HepG2 (cell line): ENCODE results near the gene VEGFB. TPM values are rescaled to one million over a fixed set of nuclear protein-coding genes. Genes with fewer than 3 reads are reported as not detected.

Experiments
- CHCHD3 ChIP-seq: sonication (generic); formaldehyde crosslinking; IDR thresholded peaks from 2 replicates; pipeline ENCODE4 v1.8.0; 2022; ENCODE audit warnings: mild to moderate bottlenecking, missing genetic modification reagents, moderate library complexity
- EED ChIP-seq: sonication (generic); formaldehyde crosslinking; IDR thresholded peaks from 2 replicates; pipeline ENCODE4 v1.5.0; 2020; ENCODE audit warnings: mild to moderate bottlenecking, missing genetic modification reagents
- ELF3 ChIP-seq: IDR thresholded peaks from 2 replicates; pipeline ENCODE4 v1.6.1; 2016; ENCODE audit warnings: missing genetic modification reagents, missing compliant biosample characterization
- HMGA1 ChIP-seq: sonication (generic); formaldehyde crosslinking; conservative IDR thresholded peaks from 2 replicates; pipeline ENCODE4 v1.4.0; 2020; ENCODE audit warnings: missing genetic modification reagents
- HNRNPLL ChIP-seq: fragments of 200-400 bp; formaldehyde crosslinking; IDR thresholded peaks from 2 replicates; pipeline ENCODE4 v1.6.1; 2017; ENCODE audit warnings: mild to moderate bottlenecking, low read depth, low read length; ENCODE audit not compliant: poor library complexity, severe bottlenecking
- KDM5A ChIP-seq: fragments of 200-600 bp; sonication (generic); IDR thresholded peaks from 2 replicates; pipeline ENCODE4 v1.7.0; 2018; ENCODE audit warnings: antibody characterized with exemption, mild to moderate bottlenecking, low read length, borderline replicate concordance
- MZF1 ChIP-seq: sonication (generic); formaldehyde crosslinking; IDR thresholded peaks from 2 replicates; pipeline ENCODE4 v1.8.1; 2023; ENCODE audit warnings: mild to moderate bottlenecking, missing genetic modification reagents, borderline replicate concordance
- NCOA1 ChIP-seq: sonication (generic); formaldehyde crosslinking; IDR thresholded peaks from 2 replicates; pipeline ENCODE4 v1.9.0; 2021; ENCODE audit warnings: missing genetic modification reagents
- NCOA2 ChIP-seq: sonication (generic); formaldehyde crosslinking; IDR thresholded peaks from 2 replicates; pipeline ENCODE4 v1.8.0; 2022; ENCODE audit warnings: inconsistent platforms
- SUZ12 ChIP-seq: fragments of 150-350 bp; IDR thresholded peaks from 2 replicates; pipeline ENCODE4 v1.6.1; 2014; ENCODE audit warnings: low read depth, low read length
- ZBTB38 ChIP-seq: sonication (generic); formaldehyde crosslinking; IDR thresholded peaks from 2 replicates; pipeline ENCODE4 v1.5.1; 2020; ENCODE audit warnings: mild to moderate bottlenecking, missing genetic modification reagents
- ZBTB42 ChIP-seq: sonication (generic); formaldehyde crosslinking; IDR thresholded peaks from 2 replicates; pipeline ENCODE4 v1.5.0; 2020; ENCODE audit warnings: mild to moderate bottlenecking, missing genetic modification reagents
- ZFYVE20 ChIP-seq: sonication (generic); formaldehyde crosslinking; IDR thresholded peaks from 2 replicates; pipeline ENCODE4 v1.8.0; 2023; ENCODE audit warnings: low read depth, mild to moderate bottlenecking, moderate library complexity, missing genetic modification reagents, borderline replicate concordance
- ZKSCAN8 ChIP-seq: IDR thresholded peaks from 2 replicates; pipeline ENCODE4 v1.6.1; 2016; ENCODE audit warnings: borderline replicate concordance, missing genetic modification reagents, missing compliant biosample characterization
- ZNF530 ChIP-seq: sonication (generic); formaldehyde crosslinking; IDR thresholded peaks from 2 replicates; pipeline ENCODE4 v1.5.0; 2020; ENCODE audit warnings: low read depth, mild to moderate bottlenecking, missing genetic modification reagents
- ZNF550 ChIP-seq: sonication (generic); formaldehyde crosslinking; IDR thresholded peaks from 2 replicates; pipeline ENCODE4 v1.4.0; 2020; ENCODE audit warnings: mild to moderate bottlenecking, missing genetic modification reagents, borderline replicate concordance
- ZNF879 ChIP-seq: sonication (generic); formaldehyde crosslinking; IDR thresholded peaks from 2 replicates; pipeline ENCODE4 v1.8.1; 2023; ENCODE audit warnings: missing genetic modification reagents
- polyA plus RNA-seq, 8 experiments: library from polyadenylated mRNA; depleted of rRNA in 3 of 8; stranded (reverse) in 7 of 8; unstranded in 1 of 8; fragments of >200 nt; fragmentation: Illumina TruSeq in 4 of 8; extraction: Trizol in 4 of 8; gene quantifications; 2 replicates each; pipeline versions ENCODE4 v1.2.1 to v1.2.3, GENCODE V29; 2011 to 2016; ENCODE audit warnings: low read depth in 4 of 8, missing spikeins in 1 of 8, mixed read lengths in 1 of 8; ENCODE audit not compliant: insufficient read depth in 1 of 8
- total RNA-seq, 5 experiments: library from RNA; depleted of rRNA; stranded (reverse); fragments of >200 nt; fragmentation: Illumina TruSeq; extraction: Trizol; gene quantifications; 2 replicates each; pipeline ENCODE4 v1.2.3, GENCODE V29; 2016; ENCODE audit warnings: low read depth in 1 of 5
- TF ChIP-seq, protein P1 (sequence below): sonication (generic); formaldehyde crosslinking; IDR thresholded peaks from 2 replicates; pipeline ENCODE4 v1.5.1; 2020; ENCODE audit warnings: mild to moderate bottlenecking, missing genetic modification reagents, borderline replicate concordance
- TF ChIP-seq, protein P2 (sequence below), 2 experiments: fragments of 450-650 bp in 1 of 2; sonication (generic) in 1 of 2; formaldehyde crosslinking in 1 of 2; IDR thresholded peaks; 2 replicates each; pipeline versions ENCODE4 v1.6.1 to v1.8.0; 2016 to 2022; ENCODE audit warnings: antibody characterized with exemption in 1 of 2, mild to moderate bottlenecking in 1 of 2, missing genetic modification reagents in 1 of 2

The VEGFB gene
- total and polyA plus RNA-seq, 2 of the 13 experiments (the other 11 are each of a cell fraction or from before 2014, with no cell fraction given): 9.0 to 11.3 TPM

DNA sequence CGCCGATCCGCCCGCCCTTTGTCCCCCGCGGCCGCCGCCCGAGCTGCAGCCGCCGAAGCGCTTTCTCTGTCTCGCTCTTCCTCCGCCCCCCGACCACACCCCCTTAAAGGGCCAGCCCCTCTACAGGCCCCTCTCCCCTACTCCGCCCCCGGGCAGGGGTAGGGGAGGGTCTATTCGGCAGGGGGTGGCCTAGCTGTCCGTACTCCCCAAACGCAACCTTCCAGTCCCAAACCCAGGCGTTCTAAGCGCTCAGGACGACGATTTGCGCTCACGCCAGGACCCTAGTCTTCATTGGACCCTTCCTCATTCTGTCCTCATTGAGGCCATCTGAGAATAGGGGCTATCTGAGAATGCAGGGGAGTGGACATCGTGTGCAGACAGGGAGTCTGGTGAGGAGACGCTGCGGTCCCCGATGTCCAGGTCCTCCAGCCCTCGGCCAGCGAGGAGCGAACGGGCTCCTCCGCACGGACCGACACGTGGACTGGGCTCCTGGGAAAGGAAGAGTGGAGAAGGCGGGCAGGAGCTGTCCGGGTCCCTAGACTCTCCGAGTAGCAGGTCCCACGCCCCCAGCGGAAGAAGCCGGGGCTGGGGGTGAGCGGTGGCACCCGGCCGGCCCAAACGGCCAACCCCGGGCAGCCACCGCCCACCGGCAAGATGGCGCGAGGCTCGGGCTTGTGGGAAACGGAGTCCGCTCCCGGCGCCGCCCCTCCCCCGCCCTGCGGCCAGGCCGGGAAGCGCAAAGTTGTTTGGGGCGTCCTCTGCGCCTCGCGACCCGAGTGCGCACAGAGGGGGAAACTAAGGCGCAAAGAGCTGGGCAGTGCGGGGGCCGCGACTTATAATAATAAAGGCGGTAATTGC lies 12.7 kb downstream of the VEGFB start, which contains the start of gene PPP1R14B (continued):
- TF ChIP-seq ZNF530 (CRISPR knock-in tag) (no peak), MZF1 (CRISPR knock-in tag) (no peak), ZNF879 (CRISPR knock-in tag) (no peak), CHCHD3 (CRISPR knock-in tag) (peak; percentile 94; the same call in 1 of the 2 replicates), SUZ12 (peak; percentile 42; the same call in 1 of the 2 replicates), HMGA1 (CRISPR knock-in tag) (no peak), HNRNPLL (peak; percentile 84), ZBTB42 (CRISPR knock-in tag) (peak; percentile 84; the same call in 1 of the 2 replicates), ZNF550 (CRISPR knock-in tag) (0 out of 2 replicates have a peak, but pooled peaks have one; percentile 13), EED (CRISPR knock-in tag) (no peak), ELF3 (CRISPR knock-in tag) (no peak; the same call in 1 of the 2 replicates), ZKSCAN8 (CRISPR knock-in tag) (0 out of 2 replicates have a peak, but pooled peaks have one; percentile 9), KDM5A (peak; percentile 41; the same call in 1 of the 2 replicates), NCOA1 (CRISPR knock-in tag) (no peak), NCOA2 (CRISPR knock-in tag) (no peak), ZBTB38 (CRISPR knock-in tag) (0 out of 2 replicates have a peak, but pooled peaks have one; percentile 70), ZFYVE20 (CRISPR knock-in tag) (peak; percentile 37; the same call in 1 of the 2 replicates)
- TF ChIP-seq, protein P1, sequence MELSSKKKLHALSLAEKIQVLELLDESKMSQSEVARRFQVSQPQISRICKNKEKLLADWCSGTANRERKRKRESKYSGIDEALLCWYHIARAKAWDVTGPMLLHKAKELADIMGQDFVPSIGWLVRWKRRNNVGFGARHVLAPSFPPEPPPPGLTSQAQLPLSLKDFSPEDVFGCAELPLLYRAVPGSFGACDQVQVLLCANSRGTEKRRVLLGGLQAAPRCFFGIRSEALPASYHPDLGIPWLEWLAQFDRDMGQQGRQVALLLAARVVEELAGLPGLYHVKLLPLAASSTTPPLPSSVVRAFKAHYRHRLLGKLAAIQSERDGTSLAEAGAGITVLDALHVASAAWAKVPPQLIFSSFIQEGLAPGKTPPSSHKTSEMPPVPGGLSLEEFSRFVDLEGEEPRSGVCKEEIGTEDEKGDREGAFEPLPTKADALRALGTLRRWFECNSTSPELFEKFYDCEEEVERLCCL: no peak; the same call in 1 of the 2 replicates
- TF ChIP-seq, protein P2, sequence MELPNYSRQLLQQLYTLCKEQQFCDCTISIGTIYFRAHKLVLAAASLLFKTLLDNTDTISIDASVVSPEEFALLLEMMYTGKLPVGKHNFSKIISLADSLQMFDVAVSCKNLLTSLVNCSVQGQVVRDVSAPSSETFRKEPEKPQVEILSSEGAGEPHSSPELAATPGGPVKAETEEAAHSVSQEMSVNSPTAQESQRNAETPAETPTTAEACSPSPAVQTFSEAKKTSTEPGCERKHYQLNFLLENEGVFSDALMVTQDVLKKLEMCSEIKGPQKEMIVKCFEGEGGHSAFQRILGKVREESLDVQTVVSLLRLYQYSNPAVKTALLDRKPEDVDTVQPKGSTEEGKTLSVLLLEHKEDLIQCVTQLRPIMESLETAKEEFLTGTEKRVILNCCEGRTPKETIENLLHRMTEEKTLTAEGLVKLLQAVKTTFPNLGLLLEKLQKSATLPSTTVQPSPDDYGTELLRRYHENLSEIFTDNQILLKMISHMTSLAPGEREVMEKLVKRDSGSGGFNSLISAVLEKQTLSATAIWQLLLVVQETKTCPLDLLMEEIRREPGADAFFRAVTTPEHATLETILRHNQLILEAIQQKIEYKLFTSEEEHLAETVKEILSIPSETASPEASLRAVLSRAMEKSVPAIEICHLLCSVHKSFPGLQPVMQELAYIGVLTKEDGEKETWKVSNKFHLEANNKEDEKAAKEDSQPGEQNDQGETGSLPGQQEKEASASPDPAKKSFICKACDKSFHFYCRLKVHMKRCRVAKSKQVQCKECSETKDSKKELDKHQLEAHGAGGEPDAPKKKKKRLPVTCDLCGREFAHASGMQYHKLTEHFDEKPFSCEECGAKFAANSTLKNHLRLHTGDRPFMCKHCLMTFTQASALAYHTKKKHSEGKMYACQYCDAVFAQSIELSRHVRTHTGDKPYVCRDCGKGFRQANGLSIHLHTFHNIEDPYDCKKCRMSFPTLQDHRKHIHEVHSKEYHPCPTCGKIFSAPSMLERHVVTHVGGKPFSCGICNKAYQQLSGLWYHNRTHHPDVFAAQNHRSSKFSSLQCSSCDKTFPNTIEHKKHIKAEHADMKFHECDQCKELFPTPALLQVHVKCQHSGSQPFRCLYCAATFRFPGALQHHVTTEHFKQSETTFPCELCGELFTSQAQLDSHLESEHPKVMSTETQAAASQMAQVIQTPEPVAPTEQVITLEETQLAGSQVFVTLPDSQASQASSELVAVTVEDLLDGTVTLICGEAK (IDR thresholded peaks at IDR 0.05): no peak
- TF ChIP-seq, protein P2 (CRISPR knock-in tag; IDR thresholded peaks at IDR 0.05): peak; percentile 67
